ENCODE measurements around the gene ALS2.
"Not testable (repeated sequence)": the region's sequence is repeated elsewhere in the genome, so short reads cannot be mapped to it uniquely, and the experiment has no call there.

DNA sequence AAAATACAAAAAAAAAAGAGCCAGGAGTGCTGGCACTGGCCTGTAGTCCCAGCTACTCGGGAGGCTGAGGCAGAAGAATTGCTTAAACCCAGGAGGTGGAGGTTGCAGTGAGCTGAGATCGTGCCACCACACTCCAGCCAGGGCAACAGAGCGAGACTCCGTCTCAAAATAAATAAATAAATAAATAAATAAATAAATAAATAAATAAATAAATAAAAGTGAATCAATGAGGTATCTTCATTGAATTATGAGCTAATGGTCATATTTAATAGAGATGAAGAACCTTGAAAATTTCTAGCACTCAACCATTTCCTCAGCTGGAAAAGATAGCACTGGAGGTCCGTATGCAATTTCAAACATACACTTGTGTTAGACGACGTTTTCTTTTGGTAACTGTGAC, 16.3 kb downstream of the ALS2 start:
- TF ChIP-seq CTCF, POLR2A, POLR2AphosphoS5, EP300 (IDR thresholded peaks at IDR 0.05): not testable (repeated sequence)

Data from stomach (tissue), 4 donors.